Stimulated activated CD8-positive, alpha-beta memory T cell treated with anti-CD3 and anti-CD28 coated beads, Interleukin-15, amount 100 ng/mL, for 4 hours (primary cell): Measurements from ENCODE around the gene SDC1.
"Not testable (repeated sequence)": the region's sequence is repeated elsewhere in the genome, so short reads cannot be mapped to it uniquely, and the experiment has no call there.

Experiments used
- DNase-seq, 2 donors: peaks; one replicate each; pipeline ENCODE4 v3.0.0-alpha.2; 2020; ENCODE audit warnings: low read depth in 2 of 2

The SDC1 gene, protein sequence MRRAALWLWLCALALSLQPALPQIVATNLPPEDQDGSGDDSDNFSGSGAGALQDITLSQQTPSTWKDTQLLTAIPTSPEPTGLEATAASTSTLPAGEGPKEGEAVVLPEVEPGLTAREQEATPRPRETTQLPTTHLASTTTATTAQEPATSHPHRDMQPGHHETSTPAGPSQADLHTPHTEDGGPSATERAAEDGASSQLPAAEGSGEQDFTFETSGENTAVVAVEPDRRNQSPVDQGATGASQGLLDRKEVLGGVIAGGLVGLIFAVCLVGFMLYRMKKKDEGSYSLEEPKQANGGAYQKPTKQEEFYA

GRCh38 chr2:20224716-20225293, at the start of gene SDC1:
Gene SDC1, minus strand, starts transcription at chr2:20225130. Its CDS starts 263 bp downstream, at chr2:20224867.
- no peak for DNase-seq

- DNase-seq = no peak
Observed at GRCh38 chr2:20273042-20273441, 48.1 kb upstream of the SDC1 start.

DNA sequence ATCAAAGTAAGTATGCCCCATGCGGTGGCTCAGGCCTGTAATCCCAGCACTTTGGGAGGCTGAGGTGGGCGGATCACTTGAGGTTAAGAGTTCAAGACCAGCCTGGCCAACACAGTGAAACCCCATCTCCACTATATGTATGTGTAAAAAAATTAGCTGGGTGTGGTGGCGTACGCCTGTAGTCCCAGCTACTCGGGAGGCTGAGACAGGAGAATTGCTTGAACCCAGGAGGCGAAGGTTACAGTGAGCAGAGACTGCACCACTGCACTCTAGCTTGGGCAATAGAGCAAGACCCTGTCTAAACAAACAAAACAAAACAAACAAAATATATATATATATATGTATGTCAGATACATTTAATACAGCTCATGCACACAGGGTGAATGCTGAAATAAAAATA, 43.4 kb upstream of the SDC1 start:
- not testable (repeated sequence) for DNase-seq

DNA sequence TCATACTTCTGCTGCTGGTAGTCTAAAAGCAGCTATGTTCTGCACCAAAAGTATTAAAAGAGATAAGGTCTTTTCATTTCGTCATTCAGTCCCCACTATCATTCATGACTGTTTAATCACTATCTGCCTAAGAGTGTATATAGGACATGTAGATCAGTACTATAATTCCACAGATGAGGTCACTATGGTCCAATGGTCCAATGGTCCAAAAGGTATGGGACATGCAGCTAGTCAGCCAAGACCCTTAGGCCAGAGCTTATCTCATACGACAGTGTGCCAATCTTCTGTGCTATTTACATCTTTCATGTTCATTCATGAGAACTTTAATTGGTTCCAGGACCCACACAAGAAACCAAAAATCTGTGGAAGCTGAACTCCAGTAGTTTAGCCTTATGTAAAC, 42.6 kb upstream of the SDC1 start:
- DNase-seq = no peak

DNA sequence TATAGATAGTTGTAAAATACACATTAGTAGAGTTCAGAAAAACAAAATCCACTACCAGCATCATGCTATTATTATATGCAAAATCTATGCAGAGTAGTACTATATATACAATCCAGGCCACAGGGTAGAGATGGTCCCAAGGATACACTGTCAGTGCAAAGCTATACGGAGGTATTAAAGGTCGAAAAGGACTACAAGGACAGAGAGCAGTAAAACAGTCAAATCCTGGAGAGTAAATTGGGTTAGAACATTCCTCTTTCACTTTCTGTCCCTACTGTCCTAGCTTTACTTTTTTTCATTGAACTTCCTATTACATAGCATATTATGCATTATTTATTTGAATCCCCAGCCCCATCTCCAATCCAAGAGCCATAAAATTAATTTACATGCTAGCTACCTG, 39.7 kb upstream of the SDC1 start:
- no peak for DNase-seq

GRCh38 chr2:20257411-20257810, 32.5 kb upstream of the SDC1 start:
- DNase-seq = no peak

GRCh38 chr2:20254731-20255130, 29.8 kb upstream of the SDC1 start:
- DNase-seq = no peak

GRCh38 chr2:20250436-20250835, 25.5 kb upstream of the SDC1 start:
- no peak for DNase-seq

DNA sequence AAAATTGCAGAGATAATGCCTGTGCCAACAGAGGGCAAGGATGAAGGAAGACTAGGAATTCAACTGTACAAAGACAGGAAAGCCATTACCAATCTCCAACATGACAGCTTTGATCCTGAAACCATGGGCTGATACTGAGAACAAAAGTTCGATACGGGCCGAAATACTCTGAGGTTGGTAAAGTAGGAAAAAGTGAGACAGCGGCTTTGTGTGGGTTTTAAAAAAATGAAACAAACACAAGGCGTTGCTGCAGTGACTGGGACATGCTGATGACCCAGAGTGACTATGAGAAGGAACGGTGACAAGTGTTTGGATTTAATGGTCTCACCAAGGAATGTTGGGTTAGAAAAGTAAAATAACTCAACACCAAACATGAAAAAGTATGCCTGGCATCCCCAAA, 24.2 kb upstream of the SDC1 start:
- DNase-seq = no peak

- no peak for DNase-seq
Observed at GRCh38 chr2:20247084-20247483, 22.2 kb upstream of the SDC1 start.

- not testable (repeated sequence) for DNase-seq
Observed at GRCh38 chr2:20243637-20244036, 18.7 kb upstream of the SDC1 start.

GRCh38 chr2:20242727-20243377, 17.9 kb upstream of the SDC1 start:
- DNase-seq = no peak

DNA sequence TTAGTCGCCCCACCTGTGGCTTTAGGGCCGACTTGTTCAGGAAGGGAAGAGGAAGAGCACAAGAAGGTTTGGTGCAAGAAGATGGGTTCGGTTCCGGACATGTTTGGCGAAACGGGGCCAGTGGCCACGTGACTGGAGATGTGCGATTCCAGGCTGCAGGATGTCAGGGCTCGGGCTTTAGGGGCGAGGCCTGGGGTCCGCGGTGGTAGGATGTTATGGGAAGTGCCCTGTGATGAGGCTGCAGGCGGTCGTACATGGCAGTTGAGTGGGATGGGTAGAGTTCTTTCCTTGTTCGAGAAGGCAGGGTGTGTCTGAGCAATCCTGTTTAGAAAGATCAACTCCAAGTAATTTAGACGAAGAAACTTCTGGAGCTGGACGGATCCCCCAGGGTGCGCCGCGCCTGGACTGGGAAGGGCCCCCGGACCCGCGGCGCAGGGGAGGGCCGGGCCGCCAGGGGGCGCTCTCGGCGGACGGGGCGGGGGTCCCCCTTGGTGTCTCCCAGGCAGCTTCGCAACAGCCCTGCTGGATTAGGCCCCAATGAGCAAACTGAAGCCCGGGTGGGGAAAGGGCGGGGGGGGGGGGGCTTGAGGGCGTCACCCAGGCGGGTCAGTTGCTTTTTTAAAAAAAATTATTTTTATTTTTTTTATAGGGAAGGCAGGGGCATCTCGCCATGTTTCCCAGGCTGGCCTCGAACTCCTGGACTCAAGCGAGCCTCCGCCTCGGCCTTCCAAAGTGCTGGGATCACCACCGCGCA, 17.2 kb upstream of the SDC1 start:
- no peak for DNase-seq

- DNase-seq = not testable (repeated sequence)
Observed at GRCh38 chr2:20240291-20240690, 15.4 kb upstream of the SDC1 start.

GRCh38 chr2:20236496-20236895, 11.6 kb upstream of the SDC1 start:
- DNase-seq = no peak

DNA sequence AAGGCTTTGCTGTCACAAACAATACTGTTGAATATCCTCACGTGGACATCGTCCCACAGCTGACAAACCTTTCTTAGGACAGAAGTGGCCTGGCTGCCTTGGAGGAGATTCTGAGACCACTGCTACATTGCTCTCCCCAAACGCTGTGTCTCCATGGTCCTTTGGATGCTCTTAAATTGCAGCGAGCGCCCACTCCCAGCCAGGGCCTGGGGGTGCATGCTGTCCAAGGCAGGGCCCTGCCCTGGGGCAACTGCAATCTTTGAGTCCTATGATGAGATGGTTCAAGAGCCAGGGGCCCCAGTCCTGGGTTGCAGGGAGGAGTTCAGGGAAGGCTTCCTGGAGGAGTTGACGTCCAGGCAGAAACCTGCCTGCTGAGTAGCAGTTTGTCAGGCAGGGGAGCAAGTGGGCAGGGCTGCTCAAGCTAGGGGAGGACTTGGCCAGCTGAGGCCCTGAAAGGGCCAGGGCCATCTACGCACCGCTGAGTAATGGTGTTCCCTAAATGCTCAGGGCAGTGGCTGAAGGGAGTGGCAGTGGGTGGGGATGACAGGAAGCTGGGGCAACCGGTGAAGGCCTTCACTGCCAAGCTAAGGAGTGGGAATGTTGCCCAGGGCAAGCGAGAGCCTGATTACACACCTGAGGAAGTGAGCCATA, 10.8 kb upstream of the SDC1 start:
- no peak for DNase-seq

GRCh38 chr2:20234597-20234996, 9.7 kb upstream of the SDC1 start:
- not testable (repeated sequence) for DNase-seq

- no peak for DNase-seq
Observed at GRCh38 chr2:20232837-20233207, 7.9 kb upstream of the SDC1 start.

DNA sequence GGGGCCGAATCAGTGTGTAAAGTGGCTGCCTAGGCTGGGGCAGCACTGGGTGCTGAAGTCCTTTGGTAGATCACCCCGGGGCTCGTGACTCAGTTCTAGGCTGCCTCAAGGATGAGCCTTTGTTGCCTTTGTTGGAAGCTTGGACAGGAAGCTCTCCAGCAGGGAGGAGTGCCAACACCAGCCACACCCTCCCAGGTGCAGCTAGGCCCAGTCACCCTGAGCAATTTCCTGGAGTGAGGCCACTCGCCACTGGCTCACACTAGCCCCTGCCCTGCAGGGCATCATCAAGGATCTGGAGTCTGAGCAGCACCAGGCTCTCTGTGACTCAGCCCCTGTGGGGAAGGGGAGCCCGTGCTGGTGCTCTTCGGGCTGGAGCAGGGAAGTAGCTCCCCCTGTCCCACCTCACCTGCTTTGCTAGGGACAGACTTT, 6.7 kb upstream of the SDC1 start:
- DNase-seq = no peak

DNA sequence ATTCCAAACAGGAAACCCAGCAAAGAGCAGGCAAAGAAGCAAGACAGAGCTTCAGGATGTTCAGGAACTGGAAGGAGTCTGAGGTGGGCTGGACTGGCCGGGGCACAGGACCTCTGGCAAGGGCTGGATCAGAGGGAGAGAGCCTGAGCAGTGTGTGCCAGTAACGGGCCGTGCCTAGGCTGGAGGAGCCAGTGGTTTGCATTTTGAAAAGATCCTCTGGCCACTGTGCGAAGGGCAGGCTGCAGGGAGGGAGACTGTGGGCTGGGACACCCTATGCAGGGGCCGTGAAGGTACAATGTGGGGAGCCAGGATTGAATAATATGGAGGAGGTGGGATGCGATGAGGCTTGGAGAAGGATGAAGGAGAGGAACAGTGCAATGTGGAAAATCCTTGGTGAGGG, 6.2 kb upstream of the SDC1 start:
- no peak for DNase-seq

- DNase-seq = no peak
Observed at GRCh38 chr2:20230114-20230425, 5.1 kb upstream of the SDC1 start.
